Measurements from ENCODE around the gene ANKRD44.

Gene ANKRD44

DNA sequence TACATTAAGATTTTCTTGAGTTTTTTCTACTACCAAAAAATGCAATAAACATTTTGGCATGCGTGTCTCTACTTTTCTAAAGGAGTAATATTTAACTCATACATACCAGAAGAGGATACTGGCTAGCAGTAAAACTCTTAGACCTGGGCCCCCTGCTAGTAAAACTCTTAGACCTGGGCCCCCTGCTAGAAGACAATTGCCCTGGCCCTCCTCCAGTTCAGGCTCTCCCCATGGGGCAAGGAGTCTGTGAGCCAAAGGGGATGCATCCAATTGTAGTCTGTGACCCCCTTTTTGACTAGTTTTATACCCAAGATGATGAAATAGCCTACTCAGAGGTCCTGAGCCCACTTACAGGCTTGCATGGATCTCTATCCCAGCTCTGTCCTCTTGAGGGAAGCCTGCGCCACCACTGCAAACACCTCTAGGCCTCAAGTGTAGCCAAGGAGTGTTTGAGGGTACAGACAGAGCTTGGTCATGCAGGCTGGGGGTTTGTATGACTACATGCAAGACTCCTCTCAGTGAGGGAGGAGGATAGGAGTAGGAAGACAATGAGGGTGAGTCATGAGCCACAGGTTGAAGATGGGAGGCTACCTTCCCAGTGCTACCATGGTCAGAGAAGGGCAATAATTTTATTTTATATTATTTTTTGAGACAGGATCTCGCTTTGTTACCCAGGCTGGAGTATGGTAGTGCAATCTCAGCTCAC, 338.9 kb downstream of the ANKRD44 start:
- in situ Hi-C loops (cut with MboI; ENCODE audit: low sequenced_read_pairs): no loop called here

DNA sequence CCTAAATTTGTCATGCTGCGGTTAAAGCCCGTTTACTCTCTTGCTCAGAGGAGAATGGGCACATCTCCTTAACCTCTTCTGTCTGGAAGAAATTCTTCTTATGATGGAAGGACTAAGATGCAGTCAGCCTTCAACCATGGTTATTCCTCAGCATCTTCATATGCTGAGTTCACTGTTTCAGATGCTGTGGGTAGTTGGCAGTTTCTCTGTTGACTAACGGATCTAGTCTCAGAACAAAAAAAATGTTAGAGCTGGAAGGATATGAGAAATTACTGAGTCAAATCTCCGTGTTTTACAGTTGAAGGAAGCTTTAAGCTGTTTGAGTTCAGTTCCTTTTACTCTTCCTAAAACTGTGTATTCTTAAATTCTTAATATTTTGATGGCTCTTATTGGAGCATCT, 340.5 kb downstream of the ANKRD44 start:
- in situ Hi-C loops (cut with MboI; ENCODE audit: low sequenced_read_pairs): no loop called here

DNA sequence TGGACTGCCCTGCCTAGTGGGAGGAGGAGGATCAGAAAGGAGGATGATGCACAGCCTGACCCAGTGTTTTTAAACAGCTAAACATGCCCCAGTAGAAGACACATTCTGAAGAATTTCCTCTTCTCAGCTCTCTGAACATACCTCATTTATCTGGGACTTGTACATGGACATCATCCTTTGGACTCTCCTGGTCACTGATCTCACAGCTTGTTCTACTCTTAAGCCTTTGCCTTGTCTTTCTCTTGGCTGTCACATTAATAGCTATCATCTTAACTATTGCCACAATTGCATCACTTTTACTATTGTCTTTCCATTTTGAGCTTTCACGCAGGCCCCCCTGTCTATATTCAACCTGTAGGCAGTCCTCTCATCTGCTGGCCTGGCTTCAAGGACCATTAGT, 342.1 kb downstream of the ANKRD44 start:
- in situ Hi-C loops (cut with MboI; ENCODE audit: low sequenced_read_pairs): no loop called here

DNA sequence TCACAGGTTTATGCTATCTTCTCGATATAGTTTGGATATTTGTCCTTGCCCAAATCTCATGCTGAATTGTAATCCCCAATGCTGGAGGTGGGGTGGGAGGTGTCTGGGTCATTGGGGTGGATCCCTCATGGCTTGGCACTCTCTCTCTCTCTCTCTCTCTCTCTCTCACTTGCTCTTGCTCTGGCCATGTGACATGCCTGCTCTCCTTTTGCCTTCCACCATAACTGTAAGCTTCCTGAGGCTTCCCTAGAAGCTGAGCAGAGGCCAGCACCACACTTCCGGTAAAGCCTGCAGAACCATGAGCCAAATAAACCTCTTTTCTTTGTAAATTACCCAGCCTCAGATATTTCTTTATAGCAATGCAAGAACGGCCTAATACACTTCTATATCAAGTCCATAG, 342.8 kb downstream of the ANKRD44 start:
- in situ Hi-C loops (cut with MboI; ENCODE audit: low sequenced_read_pairs): no loop called here

DNA sequence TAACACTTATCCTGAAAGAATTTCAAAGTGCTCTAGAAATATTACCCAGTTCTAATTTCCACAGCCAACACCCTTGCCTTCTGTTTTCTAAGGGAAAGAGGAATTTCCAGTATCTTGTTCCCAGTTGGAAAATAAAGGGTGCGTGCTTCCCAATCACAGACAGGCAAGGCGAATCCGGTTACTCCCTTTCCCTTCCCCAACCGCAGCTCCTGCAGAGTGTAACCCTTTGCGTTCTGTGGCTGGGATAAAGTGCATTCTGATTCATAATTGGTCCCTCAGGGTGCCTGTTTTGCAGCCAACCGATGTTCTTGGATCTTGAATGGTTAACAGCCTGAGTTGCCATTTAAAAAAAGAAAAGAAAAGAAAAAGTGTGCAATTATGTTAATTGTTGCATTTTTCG, 343.5 kb downstream of the ANKRD44 start:
- in situ Hi-C loops (cut with MboI; ENCODE audit: low sequenced_read_pairs): no loop called here

DNA sequence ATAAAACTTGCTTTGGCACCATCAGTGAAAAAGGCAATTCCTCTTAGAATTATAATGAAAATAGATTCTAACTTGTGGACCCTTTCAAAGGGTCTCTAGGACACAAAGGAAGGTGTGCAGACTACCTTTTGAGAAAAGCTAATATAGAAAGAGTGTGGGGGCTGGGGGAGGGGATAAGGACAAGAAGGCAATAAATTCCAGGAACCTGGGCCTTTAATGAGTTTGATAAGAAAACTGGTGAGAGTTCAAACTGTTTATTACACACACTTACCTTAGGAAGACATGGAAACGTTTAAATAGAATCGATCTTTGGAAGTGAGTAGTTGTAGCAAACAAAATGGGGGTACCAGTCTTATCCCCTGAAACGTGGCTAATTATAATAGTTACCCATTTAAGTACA, 344.5 kb downstream of the ANKRD44 start:
- in situ Hi-C loops (cut with MboI; ENCODE audit: low sequenced_read_pairs): no loop called here

DNA sequence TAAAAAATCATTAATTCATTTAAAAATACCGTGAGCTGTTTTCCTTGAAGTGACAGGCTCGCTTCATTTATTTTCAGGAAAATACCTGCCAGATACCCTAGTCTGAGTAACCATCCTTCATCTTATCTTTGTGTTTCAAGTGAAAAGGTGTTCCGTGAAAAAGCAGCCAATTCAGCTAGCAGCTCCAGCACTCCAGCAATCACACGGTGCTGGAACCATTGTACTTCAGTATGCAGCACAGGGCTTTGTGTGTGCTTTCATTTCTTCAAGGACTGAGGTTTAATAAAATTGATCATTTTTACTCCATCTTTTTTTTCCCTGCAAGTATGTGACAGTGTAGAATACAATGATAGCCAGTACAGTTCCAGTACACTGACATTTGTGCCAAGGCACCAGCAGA, 344.9 kb downstream of the ANKRD44 start:
- in situ Hi-C loops (cut with MboI; ENCODE audit: low sequenced_read_pairs): no loop called here

DNA sequence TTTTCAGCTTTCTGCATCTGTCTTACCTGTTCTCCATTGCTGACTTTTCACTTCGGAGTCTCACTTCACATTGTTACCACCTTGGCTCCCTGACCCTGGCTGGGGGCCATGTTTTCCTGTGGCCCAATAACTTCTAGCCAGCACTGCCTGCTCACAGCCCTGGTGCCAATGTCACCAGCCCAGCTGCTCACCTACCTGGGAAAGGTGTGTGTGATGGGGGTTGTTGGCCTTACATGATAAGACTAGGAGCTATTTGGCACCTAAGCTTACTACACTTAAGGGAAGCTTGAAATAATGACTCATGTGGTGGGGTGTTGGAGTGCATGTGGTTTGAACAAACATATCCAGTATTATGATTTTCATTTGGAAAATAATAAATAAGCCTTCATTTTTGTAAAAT, 346.6 kb downstream of the ANKRD44 start:
- in situ Hi-C loops (cut with MboI; ENCODE audit: low sequenced_read_pairs): no loop called here

DNA sequence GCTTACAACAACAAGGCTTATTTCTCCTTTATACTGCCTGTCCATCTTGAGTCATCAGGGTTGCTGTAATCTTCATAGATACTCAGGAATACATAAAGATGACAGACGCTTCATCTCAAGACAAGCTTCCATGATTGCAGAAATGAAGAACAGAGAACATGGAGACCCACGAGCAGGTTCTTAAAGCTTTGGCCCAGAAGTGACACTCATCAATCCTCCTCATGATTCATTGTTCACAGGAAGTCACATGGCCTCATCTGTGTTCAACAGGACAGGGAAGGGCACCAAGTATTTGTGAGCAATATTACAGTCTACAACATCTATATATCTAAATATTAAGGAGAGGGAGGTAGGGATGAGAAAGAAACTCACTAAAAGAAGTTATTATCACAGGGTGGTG, 347.5 kb downstream of the ANKRD44 start:
- in situ Hi-C loops (cut with MboI; ENCODE audit: low sequenced_read_pairs): no loop called here

DNA sequence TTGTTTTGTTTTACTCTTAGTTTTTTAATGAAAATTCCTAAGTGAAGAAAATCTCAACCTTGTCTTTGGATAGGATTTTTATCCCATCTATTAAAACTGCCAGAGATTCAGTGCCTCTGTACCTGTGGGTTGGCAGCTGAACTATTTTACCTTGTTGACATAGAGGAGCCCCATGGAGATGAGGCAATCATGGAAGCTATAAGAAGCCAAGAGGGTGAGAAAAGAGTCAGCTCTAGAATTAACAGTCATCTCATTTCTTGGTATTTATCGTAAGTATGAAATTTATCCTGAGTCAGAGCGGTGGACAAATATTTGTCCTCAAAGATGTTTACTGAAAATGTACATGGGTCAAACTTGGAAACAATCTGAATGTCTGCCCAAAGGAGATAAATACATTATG, 348.3 kb downstream of the ANKRD44 start:
- in situ Hi-C loops (cut with MboI; ENCODE audit: low sequenced_read_pairs): no loop called here

DNA sequence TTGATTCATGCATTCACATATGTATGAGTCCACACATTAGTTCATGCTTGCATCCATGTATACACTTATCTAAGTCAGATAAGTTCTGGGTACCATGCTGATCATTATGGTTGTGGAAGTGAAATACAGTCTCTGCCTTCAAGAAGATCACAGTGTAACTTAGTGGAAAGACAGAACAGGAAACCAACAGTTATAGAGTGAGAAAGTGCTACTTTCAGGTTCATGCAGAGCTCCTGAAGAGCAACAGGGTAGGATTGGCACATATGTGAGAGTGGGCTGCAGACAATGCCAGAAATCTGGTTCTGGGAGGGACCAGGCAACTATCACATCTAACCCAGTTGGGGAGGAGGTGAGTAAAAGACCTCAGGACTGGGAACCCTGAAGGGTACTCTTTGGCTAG, 348.7 kb downstream of the ANKRD44 start:
- in situ Hi-C loops (cut with MboI; ENCODE audit: low sequenced_read_pairs): no loop called here

DNA sequence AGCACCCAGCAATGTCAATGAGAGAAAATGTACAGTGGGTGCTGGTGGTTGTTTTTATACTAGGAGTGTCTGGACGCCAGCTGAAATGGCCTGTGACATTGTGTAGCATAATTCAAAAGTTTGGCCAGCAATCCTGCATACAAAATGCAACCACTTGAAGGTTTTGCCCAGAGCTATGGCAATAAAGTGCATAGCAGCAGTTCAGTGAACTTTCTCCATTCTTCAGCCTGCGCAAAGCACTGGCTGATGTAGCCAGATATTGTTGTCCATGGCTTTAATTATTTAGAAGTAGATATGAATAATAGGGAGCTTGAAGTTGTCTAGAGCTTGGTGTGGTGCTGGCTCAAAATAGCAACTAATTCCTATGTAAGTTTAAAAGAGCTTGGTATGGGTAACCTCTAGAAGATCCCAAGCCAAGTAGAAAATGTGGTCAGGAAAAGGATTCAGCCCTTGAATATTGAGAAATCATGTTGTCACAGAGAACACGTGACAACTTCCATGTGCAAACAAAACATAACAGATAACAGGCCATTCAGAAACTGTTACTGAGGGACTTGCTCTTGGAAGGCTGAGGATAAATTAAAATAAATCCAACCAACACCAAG, 350.7 kb downstream of the ANKRD44 start:
- in situ Hi-C loops (cut with MboI; ENCODE audit: low sequenced_read_pairs): no loop called here

DNA sequence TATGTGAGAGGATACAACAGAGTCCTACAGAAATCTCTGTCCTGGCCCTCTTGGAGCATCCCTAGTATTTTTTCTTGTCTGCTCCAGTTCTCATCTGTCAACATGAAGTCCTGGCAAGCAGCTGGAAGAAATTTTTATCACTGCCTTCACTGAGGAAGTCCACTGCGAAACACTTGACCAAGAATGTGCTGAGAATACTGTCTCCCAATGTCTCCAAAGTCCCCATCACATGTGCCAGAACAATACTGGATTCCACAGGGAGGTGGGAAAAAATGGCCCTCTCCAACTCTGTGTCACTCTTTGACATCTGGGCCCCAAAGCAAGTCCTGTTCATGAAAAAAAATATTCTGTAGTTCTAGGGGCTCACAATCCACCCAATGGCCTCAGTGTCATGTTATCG, 351.3 kb downstream of the ANKRD44 start:
- in situ Hi-C loops (cut with MboI; ENCODE audit: low sequenced_read_pairs): no loop called here

DNA sequence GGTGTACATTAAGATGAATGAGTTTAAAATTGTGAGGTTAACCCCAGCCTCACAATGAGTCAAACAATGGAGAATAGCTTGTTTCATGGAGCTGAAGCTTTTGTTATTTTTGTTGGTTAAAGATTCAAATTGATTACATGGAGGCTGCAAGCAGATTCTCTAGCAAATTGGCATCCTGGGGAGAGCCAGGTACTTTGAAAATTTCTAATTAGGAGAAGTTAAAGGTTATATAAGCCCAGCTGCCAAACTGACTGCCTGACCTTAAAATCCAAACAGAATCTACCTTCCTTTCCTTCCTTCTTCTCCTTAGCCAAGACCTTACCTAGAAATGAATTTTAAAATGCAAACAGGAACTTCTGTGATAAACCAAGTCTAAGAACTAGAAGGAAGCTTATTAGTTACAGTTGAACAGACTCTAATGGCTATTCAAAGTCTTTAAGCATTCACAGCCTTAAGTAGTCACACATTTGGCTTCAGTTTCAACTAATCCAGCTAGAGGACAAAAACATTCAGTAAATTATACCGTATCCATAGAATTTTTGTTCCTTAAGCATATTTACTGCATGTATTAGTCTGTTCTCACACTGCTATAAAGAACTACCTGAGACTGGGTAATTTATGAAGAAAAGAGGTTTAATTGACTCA, 352.6 kb downstream of the ANKRD44 start:
- in situ Hi-C loops (cut with MboI; ENCODE audit: low sequenced_read_pairs): no loop called here

DNA sequence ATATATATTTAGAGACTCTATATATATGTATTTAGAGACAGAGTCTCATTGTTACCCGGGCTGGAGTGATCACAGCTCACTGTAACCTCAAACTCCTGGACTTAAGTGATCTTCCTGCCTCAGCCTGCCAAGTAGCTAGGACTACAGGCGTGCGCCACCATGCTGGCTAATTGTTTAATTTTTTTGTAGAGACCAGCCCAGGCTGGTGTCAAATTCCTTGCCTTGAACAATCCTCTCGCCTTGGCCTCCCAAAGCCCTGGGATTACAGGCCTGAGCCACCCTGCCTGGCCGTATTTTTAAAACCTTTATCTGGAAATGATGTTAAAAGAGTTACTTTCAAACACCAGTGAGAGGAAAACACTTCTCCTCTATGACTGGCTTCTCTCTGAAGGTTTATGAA, 353.1 kb downstream of the ANKRD44 start:
- in situ Hi-C loops (cut with MboI; ENCODE audit: low sequenced_read_pairs): no loop called here

DNA sequence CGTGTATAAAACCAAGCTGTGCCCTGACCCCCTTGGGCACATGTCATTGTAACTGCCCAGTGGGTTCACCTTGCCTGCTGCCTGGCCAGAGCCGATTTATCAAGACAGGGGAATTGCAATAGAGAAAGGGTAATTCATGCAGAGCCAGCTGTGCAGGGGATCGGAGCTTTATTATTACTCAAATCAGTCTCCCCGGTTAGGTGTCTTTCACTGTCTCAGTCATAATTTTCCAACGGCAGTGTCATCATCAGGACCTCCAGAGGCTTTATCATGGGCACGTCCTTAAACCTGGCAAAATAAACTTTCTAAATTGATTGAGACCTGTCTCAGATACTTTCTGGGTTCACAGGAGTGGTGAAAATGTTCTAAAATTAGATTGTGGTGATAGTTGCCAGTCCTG, 354.5 kb downstream of the ANKRD44 start:
- in situ Hi-C loops (cut with MboI; ENCODE audit: low sequenced_read_pairs): no loop called here

DNA sequence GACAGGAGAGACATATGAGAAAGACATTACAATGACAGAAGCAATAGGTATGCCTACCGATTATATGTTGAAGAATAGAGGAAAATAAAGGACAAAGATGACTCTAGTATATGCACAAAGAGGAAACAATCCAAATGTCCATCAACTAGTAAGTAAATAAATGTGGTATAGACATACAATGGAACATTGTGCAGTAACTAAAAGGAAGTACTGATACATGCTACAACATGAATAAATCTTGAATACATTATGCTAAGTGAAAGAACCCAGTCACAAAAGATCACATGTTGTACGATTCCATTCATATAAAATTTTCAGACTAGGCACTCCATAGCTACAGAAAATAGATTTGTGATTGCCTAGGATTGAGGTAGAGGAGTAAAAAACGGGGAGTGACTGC, 355.5 kb downstream of the ANKRD44 start:
- in situ Hi-C loops (cut with MboI; ENCODE audit: low sequenced_read_pairs): no loop called here

DNA sequence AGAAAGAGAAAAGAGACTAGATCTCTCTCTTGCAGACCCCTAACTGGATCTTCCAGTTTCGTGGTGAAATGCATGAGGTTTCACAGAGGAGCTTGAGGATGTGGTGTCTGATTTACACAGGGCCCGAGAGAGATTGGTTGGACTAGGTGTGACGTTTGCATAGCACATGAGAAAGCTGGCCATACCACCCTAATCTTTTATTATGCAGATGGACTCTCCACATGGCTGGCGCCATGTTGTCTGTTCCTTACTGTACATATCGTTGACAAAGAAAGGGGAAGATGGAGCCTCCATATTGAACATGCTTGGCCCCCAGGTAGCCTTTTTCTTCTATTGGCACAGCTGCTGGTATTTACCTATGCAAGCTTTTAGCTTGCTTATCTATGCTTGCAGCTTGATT, 356.6 kb downstream of the ANKRD44 start:
- in situ Hi-C loops (cut with MboI; ENCODE audit: low sequenced_read_pairs): no loop called here

DNA sequence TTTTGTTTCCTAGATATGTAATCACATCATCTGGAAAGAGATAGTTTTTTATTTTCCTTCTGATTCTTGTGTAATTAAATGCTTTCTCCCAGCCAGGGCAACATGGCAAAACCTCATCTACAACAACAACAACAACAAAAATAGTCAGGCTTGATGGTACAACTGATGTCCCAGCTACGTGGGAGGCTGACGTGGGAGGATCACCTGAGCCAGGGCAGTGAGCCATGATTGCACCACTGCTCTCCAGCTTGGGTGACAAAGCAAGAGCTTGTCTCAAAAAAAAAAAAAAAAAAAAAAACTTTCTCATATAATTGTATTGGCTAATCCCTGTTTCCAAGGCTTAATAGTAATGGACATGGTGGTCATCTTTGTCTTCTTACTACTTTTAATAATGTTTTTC, 357.6 kb downstream of the ANKRD44 start:
- in situ Hi-C loops (cut with MboI; ENCODE audit: low sequenced_read_pairs): no loop called here

DNA sequence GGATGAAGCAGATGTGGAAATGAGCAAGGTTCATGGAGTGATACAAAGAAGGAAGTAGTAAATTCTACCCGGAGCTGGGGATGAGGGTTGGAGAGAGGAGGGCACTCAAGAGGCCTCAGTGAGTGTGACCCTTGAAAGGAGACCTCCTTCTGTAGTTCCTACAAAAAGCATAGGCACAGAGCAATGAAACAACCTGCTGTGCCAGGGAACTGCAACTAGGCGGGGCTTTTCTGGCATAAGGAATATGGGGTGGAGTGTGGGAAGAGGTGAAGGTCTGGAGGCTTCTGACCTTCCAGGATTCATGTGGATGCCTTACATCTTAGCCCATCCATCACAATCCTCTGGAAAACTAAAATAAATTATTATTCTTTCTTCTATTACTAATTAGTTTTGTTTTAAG, 358.6 kb downstream of the ANKRD44 start:
- in situ Hi-C loops (cut with MboI; ENCODE audit: low sequenced_read_pairs): no loop called here

DNA sequence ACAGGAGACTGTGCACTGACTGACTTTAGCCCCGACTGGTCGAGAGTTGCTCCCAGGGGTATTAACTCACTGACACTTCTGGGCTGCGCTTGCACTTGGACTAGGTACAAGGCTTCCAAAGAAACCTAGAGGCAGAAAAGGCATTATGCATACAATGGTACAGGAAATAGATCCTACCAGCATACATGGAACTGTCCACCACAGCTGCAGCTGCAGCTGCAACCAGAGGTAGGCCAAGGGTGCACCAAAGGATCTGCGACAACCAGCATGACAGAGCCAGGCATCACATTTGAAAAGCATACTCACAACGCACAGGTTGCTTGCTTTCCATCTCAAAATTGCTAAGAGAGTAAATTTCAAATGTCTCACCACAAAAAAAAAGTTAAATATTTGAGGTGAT, 361.5 kb downstream of the ANKRD44 start:
- in situ Hi-C loops (cut with MboI; ENCODE audit: low sequenced_read_pairs): no loop called here

DNA sequence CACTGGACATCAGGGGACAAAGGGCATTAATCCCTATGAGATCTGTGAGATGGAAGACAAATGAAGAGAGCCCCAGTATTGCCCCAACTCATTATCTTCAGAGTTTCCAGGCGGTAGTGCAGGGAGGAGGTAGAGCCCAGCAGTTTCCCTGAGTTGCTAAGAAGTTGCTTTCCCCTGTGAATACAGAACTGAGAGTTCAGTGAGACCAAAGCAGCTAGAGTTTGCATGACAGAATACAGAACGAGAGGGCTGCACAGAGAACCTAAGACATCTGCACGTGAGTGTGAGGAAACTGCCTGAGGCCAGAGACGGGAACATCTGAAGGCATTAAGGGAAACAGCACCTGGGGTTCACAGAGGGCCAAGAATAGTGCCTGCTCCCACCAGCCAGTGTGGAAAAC, 366.0 kb downstream of the ANKRD44 start:
- in situ Hi-C loops (cut with MboI; ENCODE audit: low sequenced_read_pairs): no loop called here
